HG03159 (cell line): Measurements from ENCODE around the gene TNS2.
"Not testable (repeated sequence)": the region's sequence is repeated elsewhere in the genome, so short reads cannot be mapped to it uniquely, and the experiment has no call there.

ENCODE experiments used
- ATAC-seq: cut with Tn5 transposase; IDR thresholded peaks from one replicate; pipeline ENCODE4 v1.9.1; 2021; ENCODE audit warnings: mild to moderate bottlenecking, moderate library complexity; ENCODE audit not compliant: unreplicated experiment

TNS2 gene

DNA sequence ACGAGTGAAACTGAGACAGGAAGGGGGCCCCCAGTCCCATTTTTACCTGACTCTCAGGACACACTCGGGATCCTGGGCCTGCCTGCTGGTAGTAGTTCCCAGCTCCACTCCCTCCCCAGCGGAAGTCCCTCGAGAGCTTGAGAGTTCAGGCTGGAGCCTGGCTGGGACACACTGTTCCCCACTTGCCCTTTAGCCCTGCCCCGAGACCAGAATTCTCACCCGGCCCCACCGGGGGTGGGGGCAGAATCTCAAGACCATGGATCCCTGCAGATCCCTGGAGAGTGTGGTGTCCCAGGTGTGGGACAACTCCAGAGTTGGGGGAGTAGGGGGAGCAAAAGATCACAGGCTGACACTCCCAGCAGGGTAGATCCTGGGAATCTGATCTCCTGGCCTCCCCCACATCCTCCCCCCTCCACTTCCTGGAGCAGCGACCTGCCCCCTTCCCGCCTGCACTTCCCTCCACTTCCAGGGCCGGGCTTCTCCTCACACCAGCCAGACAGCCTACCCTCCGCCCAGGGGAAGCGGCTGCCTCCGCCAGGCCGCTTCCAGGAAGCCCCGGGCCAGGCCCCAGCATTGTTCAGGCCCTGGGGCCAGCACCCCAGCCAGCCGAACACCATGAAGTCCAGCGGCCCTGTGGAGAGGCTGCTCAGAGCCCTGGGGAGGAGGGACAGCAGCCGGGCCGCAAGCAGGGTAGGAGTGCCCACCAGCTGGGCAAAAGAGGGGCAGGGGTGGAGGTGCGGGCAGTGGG lies at the start of gene TNS2:
Gene TNS2 (plus strand): TSS at position 495 of the 748 bp plus-strand sequence. CDS start 121 bp downstream, at position 616.
- ATAC-seq: no peak

- no peak for ATAC-seq
Observed at GRCh38 chr12:53004178-53004577, 45.7 kb upstream of the TNS2 start.

DNA sequence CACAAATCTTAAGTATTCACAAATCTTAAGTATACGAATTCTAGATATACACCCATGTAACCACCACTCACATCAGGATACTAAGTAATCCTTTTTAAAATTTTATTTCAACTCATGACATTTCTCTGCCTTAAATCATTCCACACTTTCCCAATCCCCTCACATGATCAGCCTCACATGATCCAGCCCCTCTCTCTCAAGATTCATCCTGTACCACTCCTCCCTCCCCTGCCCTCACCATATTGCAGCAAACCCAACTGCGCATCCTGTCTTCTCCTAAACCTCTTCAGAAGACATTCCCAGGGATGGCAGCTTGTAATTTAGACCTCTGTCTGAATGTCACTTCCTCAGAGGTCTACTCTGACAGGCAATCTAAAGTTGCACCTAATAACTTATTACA lies 45.3 kb upstream of the TNS2 start:
- ATAC-seq: no peak

DNA sequence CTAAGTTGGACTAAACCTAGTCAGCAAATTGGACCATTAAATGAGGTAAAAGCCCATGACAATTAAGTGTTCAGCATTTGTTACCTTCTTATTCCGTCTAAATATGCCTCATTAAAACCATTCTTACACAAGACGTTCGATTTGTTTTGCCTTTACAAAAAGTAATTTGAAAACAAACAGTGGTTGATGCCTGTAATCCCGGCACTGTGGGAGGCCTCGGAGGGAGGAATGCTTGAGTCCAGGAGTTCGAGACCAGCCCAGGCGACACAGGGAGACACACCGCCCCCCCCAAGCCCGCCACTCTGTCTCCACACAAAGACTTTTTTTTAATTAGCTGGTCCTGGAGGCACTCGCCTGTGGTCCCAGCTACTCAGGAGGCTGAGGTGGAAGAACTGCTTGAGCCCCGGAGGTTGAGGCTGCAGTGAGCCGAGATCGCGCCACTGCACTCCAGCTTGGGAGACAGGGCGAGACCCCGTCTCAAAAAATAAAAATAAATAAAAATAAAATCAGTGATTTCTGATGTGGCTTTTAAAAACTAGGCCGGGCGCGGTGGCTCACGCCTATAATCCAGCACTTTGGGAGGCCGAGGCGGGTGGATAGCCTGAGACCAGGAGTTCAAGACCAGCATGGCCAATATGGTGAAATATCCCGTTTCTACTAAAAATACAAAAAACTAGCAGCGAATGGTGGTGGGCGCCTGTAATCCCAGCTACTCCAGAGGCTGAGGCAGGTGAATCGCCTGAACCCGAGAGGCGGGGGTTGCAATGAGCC lies 44.5 kb upstream of the TNS2 start:
- no peak for ATAC-seq

- peak; percentile 86 for ATAC-seq
Observed at GRCh38 chr12:53005986-53006809, 43.7 kb upstream of the TNS2 start, which contains the start of gene EIF4B. EIF4B (plus strand) TSS chr12:53006456; CDS start chr12:53006484, 28 bp downstream.

DNA sequence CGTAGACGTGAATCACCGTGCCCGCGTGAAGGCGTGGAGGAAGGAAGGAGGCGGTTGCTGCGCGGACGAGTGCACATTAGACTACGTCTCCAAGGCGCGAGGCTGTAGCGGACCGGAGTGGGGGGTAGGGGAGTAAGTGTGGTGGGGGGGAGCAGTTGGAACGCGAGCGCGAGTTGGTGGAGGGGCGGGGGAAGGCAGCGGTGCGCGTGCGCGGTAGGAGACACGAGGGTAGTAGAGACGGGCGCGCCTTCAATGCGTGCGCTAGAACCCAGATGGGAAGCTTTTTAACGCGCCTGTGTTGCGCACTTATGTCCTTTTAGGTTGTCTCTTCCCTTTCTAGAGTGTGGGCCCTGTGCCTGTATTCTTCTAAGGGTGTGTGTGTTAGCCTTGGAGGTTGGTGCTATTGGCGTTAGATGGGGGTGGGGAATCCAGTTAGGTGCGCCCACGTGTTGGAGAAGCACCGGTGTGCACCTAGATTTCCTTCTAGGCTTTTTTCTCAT lies 43.0 kb upstream of the TNS2 start:
- peak; percentile 31 for ATAC-seq

DNA sequence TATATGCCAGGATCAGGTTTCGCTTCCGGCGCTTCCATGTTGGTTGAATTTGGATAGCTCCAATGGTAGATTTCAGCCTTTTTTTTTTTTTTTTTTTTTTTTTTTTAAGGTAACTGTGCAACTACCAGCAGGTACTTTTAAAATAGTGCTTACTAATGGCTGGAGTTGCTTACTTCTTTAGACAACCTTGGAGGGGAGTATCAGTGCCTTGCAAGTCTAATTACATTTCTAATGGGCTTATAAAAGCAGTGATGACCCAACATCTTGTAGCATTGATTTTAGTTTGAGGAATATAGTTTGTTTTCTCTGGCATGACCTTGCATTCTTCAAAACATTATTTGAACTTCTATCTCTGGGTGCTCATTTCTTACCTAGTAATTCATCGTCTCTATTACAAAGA lies 42.5 kb upstream of the TNS2 start:
- no peak for ATAC-seq

DNA sequence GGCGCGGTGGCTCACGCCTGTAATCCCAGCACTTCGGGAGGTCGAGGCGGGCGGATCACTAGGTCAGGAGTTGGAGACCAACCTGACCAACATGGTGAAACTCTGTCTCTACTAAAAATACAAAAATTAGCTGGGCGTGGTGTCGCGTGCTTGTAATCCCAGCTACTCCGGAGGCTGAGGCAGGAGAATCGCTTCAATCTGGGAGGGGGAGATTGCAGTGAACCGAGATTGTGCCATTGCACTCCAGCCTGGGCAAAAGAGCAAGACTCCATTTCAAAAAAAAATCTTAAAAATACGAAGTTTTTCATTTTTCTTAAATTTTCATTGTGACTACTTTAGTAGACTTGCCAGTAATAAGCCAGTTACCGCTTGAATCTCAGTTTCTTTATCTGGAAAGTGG lies 41.1 kb upstream of the TNS2 start:
- ATAC-seq: not testable (repeated sequence)

DNA sequence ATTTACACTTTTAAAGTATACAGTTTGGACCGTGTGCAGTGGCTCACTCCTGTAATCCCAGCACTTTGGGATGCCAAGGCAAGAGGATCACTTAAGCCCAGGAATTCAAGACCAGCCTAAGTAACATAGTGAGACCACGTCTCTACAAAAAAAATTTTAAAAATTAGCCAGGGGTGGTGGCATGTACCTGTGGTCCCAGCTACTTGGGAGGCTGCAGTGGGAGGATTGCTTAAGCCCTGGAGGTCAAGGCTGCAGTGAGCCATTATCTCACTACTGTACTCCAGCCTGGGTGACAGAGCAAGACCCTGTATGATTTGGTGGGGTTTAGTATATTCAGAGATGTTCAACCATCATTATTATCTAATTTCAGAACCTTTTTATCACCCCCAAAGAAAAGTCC lies 38.9 kb upstream of the TNS2 start:
- no peak for ATAC-seq

- ATAC-seq: no peak
Observed at GRCh38 chr12:53011889-53012288, 38.0 kb upstream of the TNS2 start.

DNA sequence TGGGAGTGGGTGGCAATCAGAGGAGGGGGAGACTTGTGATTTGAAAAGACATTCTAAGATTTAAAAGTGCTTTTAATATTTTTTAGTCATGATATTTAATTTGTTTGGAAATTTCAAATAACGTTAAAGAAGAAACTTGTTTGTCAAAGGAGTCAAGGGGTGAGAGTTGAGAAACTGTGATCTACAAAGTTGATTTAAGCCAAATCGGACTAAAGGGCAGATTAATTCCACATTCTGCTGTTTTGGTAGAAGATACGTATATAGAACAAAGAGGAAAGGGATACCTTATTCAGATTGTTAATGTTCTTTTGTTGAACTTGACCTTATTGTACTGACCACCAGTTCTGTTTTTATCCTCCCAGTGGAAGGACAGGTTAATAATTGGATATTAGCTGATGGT lies 36.9 kb upstream of the TNS2 start:
- ATAC-seq: no peak

- no peak for ATAC-seq
Observed at GRCh38 chr12:53014709-53015108, 35.2 kb upstream of the TNS2 start.

DNA sequence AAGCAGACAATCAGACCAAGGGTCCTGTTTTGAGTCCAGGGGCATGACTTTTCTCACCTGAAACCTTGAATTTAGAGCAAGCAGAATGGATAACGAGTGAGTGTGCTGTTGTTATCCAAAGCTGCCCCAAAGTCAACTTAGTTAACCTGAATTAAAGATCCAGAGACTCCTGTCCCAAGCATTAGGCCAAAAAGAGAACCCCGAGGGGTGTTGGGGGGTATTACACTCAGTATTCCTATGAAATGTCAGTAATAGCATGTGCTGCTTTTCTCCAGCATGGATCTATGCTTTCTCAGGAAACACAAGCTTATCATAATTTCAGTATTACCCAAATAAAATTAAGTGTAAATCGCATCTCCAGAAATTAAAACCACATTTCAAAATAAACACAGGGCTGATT lies 24.6 kb upstream of the TNS2 start:
- ATAC-seq: no peak

- ATAC-seq: not testable (repeated sequence)
Observed at GRCh38 chr12:53027014-53027413, 22.9 kb upstream of the TNS2 start.

DNA sequence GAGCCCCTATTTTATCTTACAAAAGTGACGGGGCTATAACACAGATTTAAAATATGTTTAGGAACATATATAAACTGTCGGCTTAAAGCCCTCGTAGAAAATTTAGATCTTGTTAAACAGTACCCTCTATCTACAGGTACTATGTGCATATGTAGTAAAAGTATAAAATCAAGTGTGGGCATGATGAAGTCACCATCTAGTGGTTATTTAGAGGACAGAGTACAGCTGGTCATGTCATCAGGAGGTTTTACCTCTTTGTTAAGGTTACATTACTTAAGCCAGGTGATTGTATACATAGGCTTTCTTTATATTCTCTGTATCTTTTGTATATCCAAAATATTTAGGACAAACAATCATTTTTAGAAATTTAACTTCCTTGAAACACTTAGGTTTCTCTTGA lies 18.2 kb upstream of the TNS2 start:
- ATAC-seq: no peak

DNA sequence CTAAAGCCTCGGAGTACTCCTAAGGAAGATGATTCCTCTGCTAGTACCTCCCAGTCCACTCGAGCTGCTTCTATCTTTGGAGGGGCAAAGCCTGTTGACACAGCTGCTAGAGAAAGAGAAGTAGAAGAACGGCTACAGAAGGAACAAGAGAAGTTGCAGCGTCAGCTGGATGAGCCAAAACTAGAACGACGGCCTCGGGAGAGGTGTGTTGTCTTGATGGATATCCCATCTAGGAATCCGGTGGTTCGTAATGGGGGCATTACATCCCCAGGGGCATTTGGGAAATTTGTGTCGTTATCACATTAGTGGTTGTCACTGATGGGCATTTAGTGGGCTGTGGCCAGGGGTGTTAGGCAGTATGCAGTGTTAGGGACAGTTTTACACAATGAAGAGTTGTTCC lies 16.0 kb upstream of the TNS2 start:
- not testable (repeated sequence) for ATAC-seq

GRCh38 chr12:53034459-53034858 lies 15.4 kb upstream of the TNS2 start:
- ATAC-seq: no peak

GRCh38 chr12:53036802-53037201 lies 13.1 kb upstream of the TNS2 start:
- no peak for ATAC-seq

GRCh38 chr12:53039851-53040250 lies 10.0 kb upstream of the TNS2 start:
- ATAC-seq: no peak

DNA sequence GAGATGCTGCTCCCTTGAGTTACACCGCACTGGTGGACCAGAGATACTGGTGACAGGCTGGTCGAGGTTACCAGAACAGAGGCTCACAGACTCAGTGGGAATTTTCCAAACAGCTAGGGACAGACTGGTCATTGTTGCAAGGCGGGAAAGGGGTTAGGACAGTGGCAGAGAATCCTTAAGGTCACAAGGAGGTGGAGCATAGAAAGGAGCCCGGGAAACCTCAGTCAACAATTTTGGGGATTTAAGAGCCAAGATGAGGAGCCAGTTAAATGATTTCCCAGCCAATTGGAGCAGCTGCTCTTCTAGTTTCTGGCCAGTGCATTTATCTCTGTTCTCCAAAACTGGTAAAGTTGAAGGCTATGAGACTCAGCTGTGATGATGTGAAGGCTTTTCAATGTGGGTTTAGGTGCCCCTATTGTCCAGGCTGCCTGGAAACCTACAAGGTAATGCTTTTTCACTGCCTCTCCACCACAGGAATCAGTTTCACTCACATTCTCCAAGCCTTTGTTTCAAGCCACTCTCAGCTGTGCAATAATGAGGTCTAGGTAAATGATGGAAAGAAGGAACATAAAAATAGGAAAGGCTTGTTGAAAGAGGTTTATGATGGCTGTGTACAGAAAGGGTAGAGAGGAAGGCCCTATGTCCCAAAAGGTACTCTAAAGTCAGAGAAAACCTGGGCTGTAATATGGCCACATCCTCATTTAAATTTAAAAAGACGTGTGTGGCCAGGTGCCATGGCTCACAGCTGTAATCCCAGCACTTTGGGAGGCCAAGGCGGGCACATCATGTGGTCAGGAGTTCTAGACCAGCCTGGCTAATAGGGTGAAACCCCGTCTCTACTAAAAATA lies 7.0 kb upstream of the TNS2 start:
- ATAC-seq: no peak
